HK-2 (cell line): ENCODE data around the gene ITM2B.
"Not testable (repeated sequence)": the region's sequence is repeated elsewhere in the genome, so short reads cannot be mapped to it uniquely, and the experiment has no call there.

Source experiments
- DNase-seq: peaks from one replicate; pipeline ENCODE4 v3.0.0-alpha.2; 2018; ENCODE audit not compliant: unreplicated experiment

ITM2B gene

GRCh38 chr13:48233046-48233888, at the start of gene ITM2B:
TSS of gene ITM2B (plus strand) at chr13:48233206. CDS start at chr13:48233361, 155 bp downstream.
- DNase-seq: peak; percentile 68

- no peak for DNase-seq
Measured at GRCh38 chr13:48184260-48184659, 48.7 kb upstream of the ITM2B start.

- no peak for DNase-seq
Measured at GRCh38 chr13:48185018-48185417, 48.0 kb upstream of the ITM2B start.

DNA sequence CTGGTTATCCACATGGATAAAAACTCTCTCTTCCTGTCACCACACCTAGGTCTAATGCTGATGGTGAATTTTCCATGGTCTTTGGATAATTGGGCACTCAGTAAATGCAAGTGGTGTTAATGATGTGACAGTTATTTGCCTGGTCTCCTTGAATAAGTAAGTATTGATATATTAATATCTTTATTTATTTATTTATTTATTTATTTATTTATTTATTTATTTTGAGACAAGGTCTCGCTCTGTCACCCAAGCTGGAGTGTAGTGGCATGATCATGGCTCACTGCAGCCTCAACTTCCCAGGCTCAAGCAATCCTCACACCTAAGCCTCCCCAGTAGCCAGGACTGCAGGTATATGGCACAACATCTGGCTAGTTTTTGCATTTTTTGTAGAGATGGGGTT, 46.3 kb upstream of the ITM2B start:
- no peak for DNase-seq

- DNase-seq: no peak
Measured at GRCh38 chr13:48188131-48188530, 44.9 kb upstream of the ITM2B start.

DNA sequence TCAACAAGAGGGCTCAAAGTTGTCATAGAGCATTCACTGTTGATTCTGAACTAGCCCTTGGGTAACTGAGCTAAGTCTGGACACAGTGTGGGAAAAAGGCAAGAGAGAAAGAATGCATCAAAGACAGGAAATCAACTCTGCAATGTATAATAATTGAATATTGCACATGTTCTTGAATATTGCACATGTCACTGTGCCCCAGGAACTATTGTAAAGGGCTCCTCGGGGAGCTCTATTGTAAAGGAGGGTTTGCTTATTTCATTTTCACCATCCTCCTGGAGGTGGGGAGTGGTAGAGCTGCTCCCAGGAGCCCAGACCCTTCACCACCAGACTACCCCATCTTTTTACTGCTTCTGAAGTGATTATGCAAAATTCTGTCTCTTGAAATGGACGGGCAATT, 44.4 kb upstream of the ITM2B start:
- DNase-seq: no peak

- no peak for DNase-seq
Measured at GRCh38 chr13:48189171-48189570, 43.8 kb upstream of the ITM2B start.

GRCh38 chr13:48192411-48192935, 40.5 kb upstream of the ITM2B start:
- DNase-seq: no peak

DNA sequence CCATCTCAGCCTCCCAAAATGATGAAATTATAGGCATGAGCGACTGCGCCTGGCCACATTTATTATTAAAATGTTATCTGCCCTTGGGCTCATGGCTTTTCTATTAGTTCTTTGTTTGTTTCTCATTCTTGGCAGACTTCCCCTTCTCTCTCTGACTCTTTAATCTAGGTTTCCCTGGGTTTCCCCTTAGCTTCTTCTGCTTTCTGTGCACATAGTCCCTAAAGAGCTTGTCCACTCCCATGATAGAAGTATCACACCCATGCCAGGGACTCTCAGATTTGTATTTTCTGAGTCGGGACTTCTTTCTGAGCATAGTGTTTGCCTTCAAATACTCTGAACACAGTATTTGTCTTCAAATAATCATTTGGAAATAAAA, 38.6 kb upstream of the ITM2B start:
- DNase-seq: no peak

- DNase-seq: no peak
Measured at GRCh38 chr13:48199404-48199946, 33.5 kb upstream of the ITM2B start.

- no peak for DNase-seq
Measured at GRCh38 chr13:48201044-48201443, 32.0 kb upstream of the ITM2B start.

DNA sequence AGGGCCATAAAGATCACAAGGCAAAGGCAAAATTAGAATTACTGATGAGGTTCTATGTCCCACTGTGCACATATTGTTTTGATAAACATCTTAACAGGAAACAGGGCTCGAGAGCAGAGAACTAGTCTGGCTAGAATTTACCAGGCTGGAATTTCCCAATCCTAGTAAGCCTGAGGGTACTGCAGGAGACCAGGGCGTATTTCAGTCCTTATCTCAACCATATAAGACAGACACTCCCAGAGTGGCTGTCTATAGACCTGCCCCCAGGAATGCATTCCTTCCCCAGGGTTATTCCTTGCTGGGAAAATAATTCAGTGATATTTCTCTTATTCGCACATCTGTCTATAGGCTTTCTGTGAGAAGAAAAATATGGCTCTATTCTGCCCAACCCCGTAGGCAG, 25.8 kb upstream of the ITM2B start:
- not testable (repeated sequence) for DNase-seq

GRCh38 chr13:48210178-48210577, 22.8 kb upstream of the ITM2B start:
- no peak for DNase-seq

GRCh38 chr13:48214519-48215121, 18.4 kb upstream of the ITM2B start:
- DNase-seq: no peak

DNA sequence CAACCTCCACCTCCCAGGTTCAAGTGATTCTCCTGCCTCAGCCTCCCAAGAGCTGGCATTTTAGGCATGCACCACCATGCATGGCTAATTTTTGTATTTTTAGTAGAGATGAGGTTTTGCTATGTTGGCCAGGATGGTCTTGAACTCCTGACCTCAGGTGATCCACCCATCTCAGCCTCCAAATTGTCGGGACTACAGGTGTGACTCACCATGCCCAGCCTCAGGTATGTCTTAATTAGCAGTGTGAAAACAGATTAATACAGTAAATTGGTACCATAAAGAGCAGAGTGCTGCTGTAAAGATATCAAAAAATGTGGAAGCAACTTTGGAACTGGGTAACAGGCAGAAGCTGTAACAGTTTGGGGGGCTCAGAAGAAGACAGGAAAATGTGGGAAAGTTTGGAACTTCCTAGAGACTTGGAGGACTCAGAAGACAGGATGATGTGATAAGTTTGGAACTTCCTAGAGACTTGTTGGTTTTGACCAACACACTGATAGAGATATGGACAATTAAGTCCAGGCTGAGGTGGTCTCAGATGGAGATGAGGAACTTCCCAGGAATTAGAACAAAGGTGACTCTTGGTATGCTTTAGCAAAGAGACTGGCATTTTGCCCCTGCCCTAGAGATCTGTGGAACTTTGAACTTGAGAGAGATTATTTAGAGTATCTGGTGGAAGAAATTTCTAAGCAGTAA, 17.3 kb upstream of the ITM2B start:
- DNase-seq: not testable (repeated sequence)

DNA sequence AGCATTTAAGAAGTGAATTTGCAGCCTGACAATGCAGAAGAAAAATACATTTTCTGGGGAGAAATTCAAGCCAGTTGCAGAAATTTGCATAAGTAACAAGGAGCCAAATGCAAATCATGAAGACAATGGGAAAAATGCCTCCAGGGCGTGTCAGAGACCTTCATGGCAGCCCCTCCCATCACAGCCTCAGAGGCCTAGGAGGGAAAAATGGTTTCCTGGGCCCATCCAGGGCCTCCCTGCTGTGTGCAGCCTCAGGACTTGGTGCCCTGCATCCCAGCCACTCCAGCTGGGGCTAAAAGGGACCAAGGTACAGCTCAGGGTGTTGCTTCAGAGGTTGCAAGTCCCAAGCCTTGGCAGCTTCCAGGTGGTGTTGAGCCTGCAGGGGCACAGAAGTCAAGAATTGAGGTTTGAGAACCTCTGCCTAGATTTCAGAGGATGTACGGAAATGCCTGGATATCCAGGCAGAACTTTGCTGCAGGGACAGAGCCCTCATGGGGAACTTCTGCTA, 16.7 kb upstream of the ITM2B start:
- no peak for DNase-seq

- no peak for DNase-seq
Measured at GRCh38 chr13:48220592-48220980, 12.4 kb upstream of the ITM2B start.

DNA sequence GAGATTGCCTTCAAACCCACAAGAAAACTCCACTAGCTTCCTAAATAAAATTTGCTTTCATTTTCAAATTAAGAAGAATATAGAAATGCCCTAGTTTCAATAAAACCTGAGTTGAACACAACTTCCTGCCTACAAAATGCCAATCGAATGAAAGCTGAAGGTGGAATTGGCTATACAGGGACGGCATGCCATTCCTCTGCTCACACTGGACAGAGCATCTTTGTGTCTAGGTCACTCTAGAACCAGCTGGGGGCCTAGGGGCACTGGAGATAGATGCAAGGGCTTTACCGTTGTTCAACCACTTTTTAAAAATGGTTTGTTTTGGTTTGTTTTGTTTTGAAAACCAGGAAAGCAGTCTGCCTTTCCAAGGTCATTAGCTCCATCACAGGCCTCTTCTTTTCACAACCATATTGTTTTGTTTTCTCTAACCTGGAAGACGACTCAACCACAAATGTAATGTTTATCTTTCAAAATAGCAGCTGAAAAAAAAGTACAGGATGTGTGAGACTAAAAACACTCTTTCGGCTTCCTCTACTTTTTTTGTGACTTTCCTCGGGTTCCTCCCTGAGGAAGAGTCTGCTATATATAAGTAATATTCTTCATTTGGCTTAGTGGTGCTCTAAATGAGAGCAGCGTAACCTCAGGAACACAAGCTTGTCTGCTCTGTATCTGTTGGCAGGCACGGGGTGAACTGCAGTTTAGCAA, 11.9 kb upstream of the ITM2B start:
- DNase-seq: no peak

DNA sequence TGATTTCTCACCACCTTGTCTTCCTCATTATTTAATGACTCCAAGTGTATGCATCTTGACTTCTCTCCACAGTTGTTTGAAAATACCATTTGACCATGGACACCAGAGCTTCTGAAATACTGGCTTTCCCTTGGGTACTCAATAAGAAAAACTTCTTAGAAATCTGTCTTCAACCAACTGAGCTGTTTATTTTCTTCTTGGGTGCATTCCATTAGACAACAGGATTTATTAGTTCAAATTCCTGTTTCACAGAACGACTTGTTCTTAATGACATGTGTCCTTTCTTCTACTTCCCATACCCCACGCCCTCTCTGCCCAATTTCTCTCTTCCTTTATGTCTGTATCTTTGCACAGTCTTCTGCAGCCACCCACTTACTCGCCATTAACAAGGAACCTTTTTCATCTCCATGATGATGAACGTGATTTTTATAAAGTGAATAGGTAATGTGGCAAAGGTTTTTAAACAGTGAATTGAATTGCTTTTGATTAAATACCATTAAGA, 11.3 kb upstream of the ITM2B start:
- DNase-seq: no peak

DNA sequence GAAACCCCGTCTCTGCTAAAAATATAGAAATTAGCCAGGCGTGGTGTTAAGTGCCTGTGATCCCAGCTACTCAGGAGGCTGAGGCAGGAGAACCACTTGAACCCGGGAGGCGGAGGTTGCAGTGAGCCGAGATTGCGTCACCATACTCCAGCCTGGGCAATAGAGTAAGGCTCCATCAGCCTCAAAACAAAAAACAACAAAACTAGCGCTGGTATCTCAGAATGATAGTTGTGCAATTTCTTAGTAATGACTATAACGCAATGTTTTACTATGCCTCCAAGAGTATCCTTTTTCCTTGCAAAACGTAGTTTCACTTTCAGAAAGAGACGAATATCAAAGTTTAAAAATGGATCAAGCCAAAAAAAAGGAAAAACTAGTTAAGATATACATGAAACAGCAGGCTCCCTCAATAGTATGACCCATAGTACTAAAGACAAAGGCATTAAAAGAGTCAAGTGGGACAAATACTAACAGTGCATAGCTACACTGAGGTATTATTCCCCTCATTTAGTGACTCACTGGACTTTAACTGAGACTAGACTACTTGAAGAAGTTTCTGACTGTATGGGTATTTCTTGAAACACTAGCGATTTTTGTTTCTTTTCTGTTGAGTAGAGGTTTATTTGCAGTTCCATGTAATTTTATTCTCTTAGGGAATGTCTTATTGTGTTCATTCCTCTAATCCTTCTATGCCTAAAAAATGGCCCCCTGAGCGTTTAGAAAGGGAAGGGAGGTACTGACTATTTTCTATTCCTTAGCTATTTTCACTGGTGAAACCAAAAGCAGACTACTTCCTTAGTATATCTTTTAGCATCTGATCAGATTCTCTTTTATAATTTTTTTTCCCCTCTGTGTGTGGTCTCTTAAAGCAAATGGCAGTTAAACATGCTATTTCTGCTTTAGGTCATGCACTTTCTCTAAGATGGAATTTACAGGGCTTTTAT, 10.4 kb upstream of the ITM2B start:
- DNase-seq: no peak
